KBM-7 (cell line): ENCODE results near the gene IL36A.

Experiments used
- DNase-seq: peaks from one replicate; pipeline ENCODE4 v3.0.0-alpha.2; 2015
- in situ Hi-C: fragments of 300-500 bp; cut with MboI; formaldehyde crosslinking; loops from 2 replicates; pipeline ENCODE4 v1.14.3; 2020; ENCODE audit warnings: low sequenced_read_pairs, low pct_unique_long_range_greater_than_20kb, mixed read lengths

The IL36A gene, protein sequence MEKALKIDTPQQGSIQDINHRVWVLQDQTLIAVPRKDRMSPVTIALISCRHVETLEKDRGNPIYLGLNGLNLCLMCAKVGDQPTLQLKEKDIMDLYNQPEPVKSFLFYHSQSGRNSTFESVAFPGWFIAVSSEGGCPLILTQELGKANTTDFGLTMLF

DNA sequence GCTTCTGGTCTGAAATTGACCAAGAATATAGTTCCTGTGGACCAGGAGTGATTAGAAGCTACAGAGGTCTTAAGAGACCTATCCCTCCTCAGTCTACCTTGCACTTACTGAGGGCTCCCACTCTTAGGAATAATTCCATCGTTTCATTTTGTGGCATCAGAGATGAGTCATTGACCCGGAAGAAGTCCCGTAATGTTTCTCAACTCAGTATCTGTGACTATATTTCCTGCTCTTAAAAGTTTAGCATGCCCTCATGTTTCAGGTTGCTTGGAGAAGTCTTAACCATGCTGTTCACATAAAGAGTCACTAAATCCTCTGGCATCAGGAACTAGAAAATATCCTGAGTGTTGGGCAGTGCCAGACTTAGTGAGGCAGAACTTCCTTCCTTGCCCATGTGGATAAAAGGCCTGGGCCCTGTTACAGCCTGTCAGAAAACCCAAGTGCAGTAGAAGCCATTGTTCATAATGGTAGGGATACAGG lies at the start of gene IL36A:
IL36A (plus strand) TSS at position 430 of the 480 bp plus-strand sequence. CDS start 413 bp downstream, outside the sequence.
- in situ Hi-C loops = no loop called here
- DNase-seq = no peak

DNA sequence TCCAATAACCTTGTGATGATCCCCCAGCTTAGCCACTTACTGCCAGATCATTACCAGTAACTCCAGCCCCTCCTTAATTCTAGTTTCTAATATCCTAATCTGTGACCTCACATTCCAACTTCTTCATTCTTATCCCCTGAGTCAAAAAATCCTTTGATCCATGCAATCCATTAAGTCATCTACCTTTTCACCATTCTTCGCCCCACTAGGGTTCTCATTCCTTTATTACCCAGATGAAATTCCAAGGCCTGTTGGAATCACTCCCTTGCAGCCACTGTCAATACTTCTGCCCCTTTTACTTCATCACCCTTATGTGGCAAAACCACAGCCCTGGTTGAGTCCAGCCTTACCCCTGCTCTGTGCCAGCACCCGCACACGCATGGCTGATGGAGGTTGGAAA lies 47.7 kb upstream of the IL36A start:
- in situ Hi-C loops = no loop called here
- no peak for DNase-seq

DNA sequence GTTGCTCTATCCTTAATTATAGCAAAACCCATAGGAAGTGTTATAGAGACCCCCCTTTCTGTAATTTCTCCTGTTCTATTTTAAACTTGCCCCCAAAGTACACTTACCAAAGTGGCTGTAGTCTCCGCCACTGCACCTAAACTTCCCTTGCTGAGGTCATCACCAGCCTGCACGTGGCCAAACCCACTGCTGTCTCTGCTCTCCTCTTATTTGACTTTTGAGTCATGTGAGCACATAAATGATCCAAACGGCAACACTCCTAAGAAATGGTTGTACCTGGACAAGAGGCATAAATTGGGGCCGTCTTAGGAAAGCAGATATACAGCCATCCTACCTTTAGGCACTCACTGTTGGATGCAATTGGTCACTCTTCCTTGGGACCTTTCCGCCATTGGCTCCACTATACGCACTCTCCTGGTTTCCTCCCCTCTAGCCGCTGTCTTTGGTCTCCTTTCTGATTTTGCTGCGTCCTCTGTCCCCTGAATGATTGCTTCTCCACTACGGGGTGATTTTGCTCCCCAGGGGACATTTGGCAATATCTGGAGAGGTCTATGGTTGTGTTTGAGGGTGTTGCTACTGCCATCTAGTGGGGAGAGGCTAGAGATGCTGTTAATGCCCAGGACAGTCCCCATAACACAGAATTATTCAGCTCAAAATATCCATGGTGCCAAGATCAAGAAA lies 46.7 kb upstream of the IL36A start:
- peak; percentile 83 for DNase-seq
- in situ Hi-C loops = no loop called here

DNA sequence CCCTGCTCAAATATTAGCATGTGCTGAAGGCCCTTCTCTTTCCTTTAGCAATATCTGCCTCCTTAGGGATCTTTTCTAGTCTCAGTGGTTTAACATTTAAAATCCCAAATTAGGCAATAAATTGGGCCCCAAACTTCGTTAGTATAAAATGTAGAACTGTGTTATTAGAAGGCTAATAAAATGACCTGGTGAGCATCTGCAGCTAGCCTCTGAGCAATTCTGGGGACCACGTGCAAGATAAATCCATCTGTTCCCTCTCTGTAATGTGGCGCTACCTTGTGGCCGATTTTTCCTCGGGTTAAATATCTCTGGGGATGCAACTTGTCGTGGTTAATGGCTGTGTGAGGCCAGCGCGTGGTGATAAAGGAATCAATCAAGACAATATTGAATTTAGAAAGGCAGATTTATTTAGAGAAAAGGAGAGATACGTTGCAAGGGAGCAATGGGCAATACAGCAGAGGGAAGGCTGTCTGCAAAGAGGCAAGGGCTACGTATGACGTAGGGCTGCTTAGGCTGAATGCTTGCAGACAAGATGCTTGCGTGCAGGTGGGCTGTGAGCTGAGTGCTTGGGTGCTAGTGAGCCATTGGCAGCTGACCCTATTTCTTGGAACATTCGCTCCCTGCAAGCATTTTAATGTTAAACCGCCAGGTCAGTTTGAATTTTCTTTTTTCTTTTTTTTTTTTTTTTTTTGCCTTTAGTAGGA lies 46.0 kb upstream of the IL36A start:
- peak; percentile 26 for DNase-seq
- in situ Hi-C loops = no loop called here

DNA sequence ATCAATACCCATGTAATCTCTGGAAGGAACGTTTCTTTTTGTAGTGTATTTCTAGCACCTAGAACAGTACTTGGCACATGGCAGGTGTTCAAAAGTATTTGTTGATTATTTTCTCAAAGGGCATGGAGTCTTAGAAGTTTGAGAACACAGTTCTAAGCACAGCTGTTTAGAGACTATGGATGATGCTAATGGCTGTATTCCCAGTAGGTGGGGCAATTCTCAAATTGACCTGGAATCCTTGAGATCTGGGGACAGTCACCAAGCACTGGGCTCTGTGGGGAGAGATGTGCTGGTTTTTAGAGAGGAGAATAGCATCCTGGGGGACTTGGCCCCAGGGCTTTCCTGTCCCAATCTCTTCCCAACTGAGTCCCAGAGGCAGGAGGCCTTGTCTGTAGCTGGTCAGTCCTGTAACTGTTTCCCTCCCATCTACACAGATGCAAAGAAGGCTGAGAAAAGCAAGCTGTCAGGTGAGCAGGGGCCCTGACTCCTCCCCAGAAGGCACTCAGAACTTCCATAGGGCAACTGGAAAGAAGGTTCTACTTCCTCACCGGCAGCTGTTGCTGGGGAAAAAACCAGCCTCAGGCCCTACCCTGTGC lies 44.9 kb upstream of the IL36A start:
- in situ Hi-C loops = no loop called here
- no peak for DNase-seq

DNA sequence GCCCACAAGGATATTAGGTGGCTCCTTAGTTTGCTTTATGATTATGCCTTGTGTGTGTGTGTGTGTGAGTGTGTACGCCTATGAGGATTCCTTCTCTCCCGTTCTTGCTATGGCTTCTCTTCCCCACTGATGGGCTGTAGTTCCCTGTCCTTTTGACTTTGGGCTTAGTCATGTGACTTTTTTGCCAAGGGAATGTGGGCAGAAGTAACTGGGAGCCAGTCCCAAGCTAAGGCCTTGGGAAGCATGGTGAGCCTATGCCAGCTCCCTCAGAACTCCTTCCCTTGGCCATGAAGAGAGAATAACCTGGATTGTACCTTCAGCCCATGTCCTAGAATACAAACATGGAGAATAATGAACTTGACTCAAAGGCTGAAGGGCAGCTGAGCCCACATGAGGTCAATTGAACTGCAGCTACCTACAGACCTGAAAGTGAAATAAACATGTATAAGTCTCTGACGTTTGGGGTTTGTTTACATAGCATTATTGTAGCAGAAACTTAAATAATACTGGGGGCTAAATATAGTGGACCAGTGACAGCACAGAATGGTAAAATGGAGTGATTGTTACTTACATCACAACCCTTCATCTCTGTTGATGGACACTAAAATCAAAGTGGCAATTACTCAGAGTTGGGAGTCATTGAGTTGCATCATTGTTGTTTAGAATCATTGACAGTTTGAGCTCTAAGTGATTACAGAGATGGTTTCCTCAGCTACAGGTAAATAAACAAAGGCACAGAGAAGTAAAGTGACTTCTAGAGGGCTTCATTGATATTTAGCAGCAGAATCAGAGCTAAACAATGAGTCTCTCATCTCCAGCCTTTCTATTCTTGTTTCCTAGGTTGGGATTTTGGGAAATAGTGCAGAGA lies 42.7 kb upstream of the IL36A start:
- in situ Hi-C loops = no loop called here
- no peak for DNase-seq

DNA sequence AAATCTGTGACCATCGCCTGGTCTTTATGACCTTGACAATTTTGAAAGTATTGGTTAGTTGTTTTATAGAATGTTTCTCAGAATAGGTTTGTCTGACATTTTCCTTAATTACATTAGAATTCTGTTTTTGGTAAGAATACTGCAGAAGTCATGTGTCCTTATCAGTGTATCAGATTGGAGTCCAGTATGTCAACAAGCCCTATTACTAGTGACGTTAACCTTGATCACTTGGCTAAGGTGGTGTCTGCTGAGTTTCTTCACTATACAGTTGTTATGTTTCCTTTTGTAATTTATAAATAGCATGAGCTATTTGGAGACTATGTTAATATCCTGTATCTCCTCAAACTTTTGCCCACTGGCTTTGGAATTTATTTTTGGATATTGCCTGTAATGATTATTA lies 38.2 kb upstream of the IL36A start:
- in situ Hi-C loops = no loop called here

DNA sequence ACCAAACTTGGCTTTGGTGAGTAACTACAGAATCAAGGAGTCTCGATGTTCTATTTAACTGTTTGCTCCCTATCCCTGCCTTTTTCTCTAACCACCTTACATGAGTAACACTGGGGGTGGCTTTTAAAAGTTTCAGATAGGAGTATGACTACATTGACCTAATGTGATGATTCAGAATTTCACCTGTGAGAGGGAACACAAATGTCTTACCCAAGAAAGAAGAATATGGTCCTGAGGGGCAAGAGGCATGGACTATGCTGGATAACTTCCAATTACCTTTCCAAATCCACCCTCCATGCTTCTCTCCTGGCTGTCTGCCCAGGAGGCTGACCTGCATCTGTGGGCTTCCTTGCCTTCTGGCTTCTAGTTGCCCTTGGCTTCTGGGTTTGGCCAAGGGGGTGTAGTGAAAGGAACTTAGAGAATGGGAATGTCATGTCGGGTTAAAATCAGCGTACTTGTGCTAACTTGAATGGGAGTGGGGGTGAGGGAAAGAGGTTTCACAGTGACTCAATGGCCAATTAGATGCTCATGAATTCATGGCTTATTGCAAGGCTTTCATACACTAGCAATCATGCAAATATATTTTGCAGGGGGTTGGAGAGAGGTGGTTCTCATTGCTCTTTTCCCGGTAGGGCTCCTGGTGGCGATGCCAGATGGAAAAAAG lies 32.7 kb upstream of the IL36A start:
- DNase-seq = no peak
- in situ Hi-C loops = no loop called here

More for the DNA sequence above, 38.2 kb upstream of the IL36A start:
- DNase-seq = no peak

DNA sequence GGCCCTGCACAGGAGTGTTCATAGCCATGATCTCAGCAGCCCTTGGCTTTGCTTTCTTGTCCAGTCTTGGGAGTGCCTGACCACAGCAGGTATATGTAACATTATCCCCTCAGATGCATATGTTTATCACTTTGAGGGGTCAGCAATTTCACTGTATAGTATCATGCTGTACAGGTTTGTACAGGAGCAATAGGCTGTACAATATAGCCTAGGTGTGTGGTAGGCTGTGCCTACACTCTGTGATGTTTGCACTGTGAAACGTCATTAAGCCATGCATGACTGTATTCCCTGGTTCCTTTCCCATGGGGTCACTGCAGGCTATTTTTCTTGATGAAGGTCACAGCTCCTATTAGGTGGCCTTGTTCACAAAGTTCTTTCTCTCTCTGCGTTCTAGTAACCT lies 32.1 kb upstream of the IL36A start:
- no peak for DNase-seq
- in situ Hi-C loops = no loop called here

DNA sequence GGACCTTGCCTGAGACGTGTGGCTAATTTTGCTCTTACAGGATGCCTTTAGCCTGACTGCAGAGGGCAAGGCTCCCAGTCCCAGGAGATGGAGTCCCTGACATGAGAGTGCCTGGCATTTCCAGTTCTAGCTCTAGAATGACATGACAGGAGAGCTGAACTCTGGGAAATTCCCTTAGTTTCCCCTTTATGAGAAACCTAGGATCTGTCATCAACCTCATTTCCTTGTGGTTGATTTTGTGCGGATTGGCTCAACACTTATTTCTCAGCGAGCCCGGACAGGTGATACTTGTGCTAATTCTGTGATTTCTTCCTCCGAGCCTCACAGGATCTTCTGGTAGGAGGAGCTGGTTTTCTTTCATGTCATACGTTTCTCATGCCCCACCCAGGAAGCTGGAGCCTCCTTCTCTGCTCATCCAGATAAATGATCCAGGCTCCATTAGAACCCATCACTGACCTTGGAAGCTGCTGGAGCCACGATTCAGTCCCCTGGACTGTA lies 27.7 kb upstream of the IL36A start, which contains the start of gene IL36G:
IL36G (plus strand) TSS at position 448 of the 498 bp plus-strand sequence. CDS start 633 bp downstream, outside the sequence.
- in situ Hi-C loops = no loop called here
- DNase-seq = no peak

DNA sequence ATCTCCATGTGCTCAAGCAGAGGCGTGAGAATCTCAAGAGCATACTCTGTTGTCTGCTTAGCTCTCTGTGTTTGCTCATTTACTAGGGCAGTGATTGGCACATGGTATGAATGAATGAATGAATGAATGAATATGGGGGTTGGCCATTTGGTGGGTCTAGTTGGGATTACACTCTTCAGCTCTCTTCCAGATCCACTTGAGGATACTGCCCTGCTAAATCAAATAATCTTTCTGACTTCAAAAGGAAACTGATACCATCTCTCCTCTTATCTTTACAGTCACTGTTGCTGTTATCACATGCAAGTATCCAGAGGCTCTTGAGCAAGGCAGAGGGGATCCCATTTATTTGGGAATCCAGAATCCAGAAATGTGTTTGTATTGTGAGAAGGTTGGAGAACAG lies 25.5 kb upstream of the IL36A start:
- no peak for DNase-seq
- in situ Hi-C loops = no loop called here

DNA sequence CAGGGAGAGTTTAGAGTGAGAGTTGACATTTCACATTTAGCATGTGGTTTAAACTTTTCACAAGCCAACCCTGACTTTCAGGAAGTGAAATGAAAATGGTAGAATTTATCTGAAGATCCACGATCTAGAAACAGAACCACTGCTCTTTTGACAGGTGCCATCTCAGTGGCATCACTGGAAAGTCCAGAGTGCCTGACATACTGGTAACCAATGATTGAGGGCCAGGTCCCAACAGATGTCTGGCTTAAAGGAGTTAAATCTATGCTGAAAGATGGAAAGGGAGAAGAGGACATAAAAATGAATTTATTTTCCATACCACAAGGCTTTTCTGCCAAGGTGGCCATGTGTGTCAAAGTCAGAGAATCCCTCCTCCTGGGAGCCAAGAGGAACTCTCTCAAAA lies 24.7 kb upstream of the IL36A start:
- in situ Hi-C loops = no loop called here

DNA sequence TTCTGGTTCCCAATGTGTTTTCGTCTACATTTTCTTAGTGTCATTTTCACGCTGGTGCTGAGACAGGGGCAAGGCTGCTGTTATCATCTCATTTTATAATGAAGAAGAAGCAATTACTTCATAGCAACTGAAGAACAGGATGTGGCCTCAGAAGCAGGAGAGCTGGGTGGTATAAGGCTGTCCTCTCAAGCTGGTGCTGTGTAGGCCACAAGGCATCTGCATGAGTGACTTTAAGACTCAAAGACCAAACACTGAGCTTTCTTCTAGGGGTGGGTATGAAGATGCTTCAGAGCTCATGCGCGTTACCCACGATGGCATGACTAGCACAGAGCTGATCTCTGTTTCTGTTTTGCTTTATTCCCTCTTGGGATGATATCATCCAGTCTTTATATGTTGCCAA lies 20.2 kb upstream of the IL36A start:
- no peak for DNase-seq
- in situ Hi-C loops = no loop called here

More for the DNA sequence above, 24.7 kb upstream of the IL36A start:
- DNase-seq = no peak

DNA sequence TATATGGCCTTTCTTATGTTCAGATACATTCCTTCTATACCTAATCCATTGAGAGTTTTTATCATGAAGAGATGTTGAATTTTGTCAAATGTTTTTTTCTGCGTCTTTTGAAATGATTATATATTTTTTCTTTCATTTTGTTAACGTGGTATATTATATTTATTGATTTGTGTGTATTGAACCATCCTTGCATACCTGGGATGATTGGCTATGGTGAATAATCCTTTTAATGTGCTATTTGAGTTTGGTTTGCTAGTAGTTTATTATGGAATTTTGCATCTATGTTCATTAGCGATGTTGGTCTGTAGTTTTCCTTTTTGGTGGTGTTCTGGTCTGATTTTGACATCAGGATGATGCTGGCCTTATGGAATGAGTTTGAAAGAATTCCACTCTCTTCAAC lies 15.6 kb upstream of the IL36A start:
- in situ Hi-C loops = no loop called here

DNA sequence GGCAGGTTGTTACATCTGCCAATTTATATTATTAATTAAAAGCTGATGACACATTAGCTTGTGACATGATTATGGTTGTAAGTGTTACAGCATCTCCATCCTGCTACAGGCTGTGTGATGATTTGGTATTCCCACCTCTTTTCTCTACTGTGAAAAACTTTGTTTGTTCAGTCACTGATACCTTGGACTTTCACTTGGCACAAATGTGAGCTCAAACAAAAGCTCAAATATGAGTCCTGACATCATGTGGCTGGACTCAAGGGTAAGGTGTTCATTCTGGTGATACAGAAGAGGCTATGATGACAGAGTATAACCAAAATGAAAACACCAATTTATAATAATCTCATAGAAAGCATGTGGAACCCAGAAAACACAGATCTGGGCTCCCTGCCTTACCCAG lies 11.4 kb upstream of the IL36A start:
- no peak for DNase-seq
- in situ Hi-C loops = no loop called here

More for the DNA sequence above, 15.6 kb upstream of the IL36A start:
- no peak for DNase-seq

DNA sequence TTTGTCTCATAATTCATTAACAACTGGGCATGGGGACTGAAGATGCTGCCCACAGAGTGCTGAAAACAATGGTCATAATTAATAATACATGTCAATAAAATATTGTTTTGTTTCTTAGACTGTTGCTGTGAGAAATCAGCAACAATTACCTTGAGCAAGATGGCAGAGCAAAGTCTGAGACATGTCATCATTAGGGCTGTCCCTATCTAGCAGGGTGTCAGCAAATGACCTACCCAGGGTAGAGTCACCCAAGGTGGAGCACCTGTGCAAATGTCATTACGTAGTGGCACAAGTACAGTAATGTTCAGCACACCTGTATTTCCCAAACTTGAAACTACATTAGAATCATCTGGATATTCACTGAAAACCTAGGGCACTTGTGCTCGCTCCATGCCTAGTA lies 10.6 kb upstream of the IL36A start:
- in situ Hi-C loops = no loop called here
- DNase-seq = no peak

DNA sequence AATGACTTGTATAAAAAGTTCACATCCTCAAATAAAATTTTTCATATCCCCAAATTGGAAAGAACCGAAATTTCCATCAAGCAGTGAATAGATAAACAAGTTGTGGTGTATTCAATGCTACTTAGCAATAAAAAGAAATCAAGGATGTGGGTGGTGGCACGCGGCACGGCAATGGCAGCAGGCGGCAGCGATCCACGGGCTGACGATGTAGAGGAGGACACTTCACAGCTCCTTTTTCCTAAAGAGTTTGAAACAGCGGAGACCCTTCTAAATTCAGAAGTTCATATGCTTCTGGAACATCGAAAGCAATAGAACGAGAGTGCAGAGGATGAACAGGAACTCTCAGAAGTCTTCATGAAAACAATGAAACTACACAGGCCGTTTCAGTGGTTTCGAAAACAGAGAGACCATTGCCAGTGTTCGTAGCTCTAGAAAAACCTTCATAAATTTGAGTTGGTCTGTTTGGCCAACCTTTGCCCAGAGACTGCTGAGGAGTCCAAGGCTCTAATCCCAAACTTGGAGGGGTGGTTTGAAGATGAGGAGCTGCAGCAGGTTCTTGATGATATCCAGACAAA lies 9.8 kb upstream of the IL36A start:
- no peak for DNase-seq
- in situ Hi-C loops = no loop called here

DNA sequence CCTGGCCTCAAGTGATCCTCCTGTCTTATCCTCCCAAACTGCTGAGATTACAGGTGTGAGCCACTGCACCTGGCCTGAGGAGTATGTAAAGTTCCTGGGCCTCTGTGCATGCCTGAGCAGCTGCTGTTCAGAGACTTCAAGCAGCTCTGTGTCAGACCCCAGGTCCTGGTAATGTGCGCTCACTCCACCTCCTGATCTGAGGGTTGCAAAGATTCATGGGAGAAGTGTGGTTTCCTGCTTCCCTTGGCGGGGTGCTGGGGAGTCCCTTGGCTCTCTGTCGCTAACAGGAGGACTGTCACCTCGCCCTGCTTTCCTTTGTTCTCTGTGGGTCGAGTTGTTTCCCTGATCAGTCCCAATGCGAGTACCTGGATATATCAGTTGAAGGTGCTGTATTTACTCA lies 8.6 kb upstream of the IL36A start:
- DNase-seq = no peak
- in situ Hi-C loops = no loop called here
